ENCODE results near the gene MSANTD3. TPM values are rescaled to one million over a fixed set of nuclear protein-coding genes. Genes with fewer than 3 reads are reported as not detected.
"Not testable (repeated sequence)": the region's sequence is repeated elsewhere in the genome, so short reads cannot be mapped to it uniquely, and the experiment has no call there.

The MSANTD3 gene
- 10 to 100 TPM; 17.9 to 21.6 TPM for total RNA-seq

GRCh38 chr9:100426530-100427365, at the start of gene MSANTD3:
Gene MSANTD3, plus strand, starts transcription at chr9:100427143. Its CDS starts 14,796 bp downstream, at chr9:100441939.
- H3K4me3 Mint-ChIP-seq, result peak within 1 kb of the TSS; percentile 81
- POLR2A ChIA-PET, result interaction anchor here (1.0 kb wide), 1 partner anchor 15 kb away, joined by 3 read pairs; no protein-coding TSS in a partner anchor
- intact Hi-C loops (cut with DNase I, micrococcal nuclease), result loop anchor here (1.0 to 10.0 kb wide), 9 partner anchors 15 to 1629 kb away; partner anchors contain the start of genes TEX10 (in 2 of the 2), ANKS6 (in 1 of the 2), ERP44 (in 1 of the 2) and INVS (in 1 of the 2)
- ATAC-seq, result peak; percentile 74
- H3K36me3 Mint-ChIP-seq (ENCODE audit: low read depth), result peaks cover 2% of the 10 kb centered on the region
- CTCF ChIA-PET, result interaction anchor here (0.6 to 2.6 kb wide), 4 partner anchors 11 to 559 kb away, joined by 3 to 11 read pairs (median 4); no protein-coding TSS in a partner anchor
- no peaks in the 10 kb centered on the region for H3K27me3 Mint-ChIP-seq
- H3K4me1 Mint-ChIP-seq, result peaks cover 30% of the 10 kb centered on the region
- peak within 1 kb of the TSS; percentile 91 for H3K27ac Mint-ChIP-seq
- H3K9me3 Mint-ChIP-seq (ENCODE audit: low read depth), result no peaks in the 10 kb centered on the region
- peak; percentile 71 for DNase-seq

- Mint-ChIP-seq H3K4me3 (no peak overlapping the region), H3K27me3 (no peaks in the 10 kb centered on the region), H3K4me1 (no peaks in the 10 kb centered on the region), H3K27ac (no peak overlapping the region), H3K36me3 (ENCODE audit: low read depth) (no peaks in the 10 kb centered on the region), H3K9me3 (ENCODE audit: low read depth) (peaks cover 5% of the 10 kb centered on the region)
- ChIA-PET CTCF (interaction anchor here (1.0 kb wide), 1 partner anchor 9 kb away, joined by 4 read pairs; no protein-coding TSS in a partner anchor), POLR2A (interaction anchor here (0.6 kb wide), 1 partner anchor 156 kb away, joined by 3 read pairs; no protein-coding TSS in a partner anchor)
- no peak for ATAC-seq
- no peak for DNase-seq
- intact Hi-C loops (cut with DNase I, micrococcal nuclease), result no loop called here
These were observed 47.1 kb upstream of the MSANTD3 start for GRCh38 chr9:100379862-100380261.

GRCh38 chr9:100392989-100393388, 34.0 kb upstream of the MSANTD3 start:
- CTCF ChIA-PET; H3K4me1 Mint-ChIP-seq; H3K27me3 Mint-ChIP-seq; H3K9me3 Mint-ChIP-seq (ENCODE audit: low read depth); DNase-seq; POLR2A ChIA-PET; H3K27ac Mint-ChIP-seq; H3K36me3 Mint-ChIP-seq (ENCODE audit: low read depth); intact Hi-C loops (cut with DNase I, micrococcal nuclease); H3K4me3 Mint-ChIP-seq; ATAC-seq: not testable (repeated sequence)

- Mint-ChIP-seq H3K9me3 (ENCODE audit: low read depth) (no peaks in the 10 kb centered on the region), H3K27ac (no peak overlapping the region), H3K36me3 (ENCODE audit: low read depth) (peaks cover 3% of the 10 kb centered on the region), H3K4me3 (no peak overlapping the region), H3K27me3 (no peaks in the 10 kb centered on the region), H3K4me1 (no peaks in the 10 kb centered on the region)
- CTCF ChIA-PET, result no interaction called here
- intact Hi-C loops (cut with DNase I, micrococcal nuclease), result no loop called here
- DNase-seq (no peak), ATAC-seq (no peak)
- POLR2A ChIA-PET, result no interaction called here
These were observed 32.8 kb upstream of the MSANTD3 start for GRCh38 chr9:100394032-100394695.

- ATAC-seq (no peak), DNase-seq (no peak)
- Mint-ChIP-seq H3K4me1 (no peaks in the 10 kb centered on the region), H3K36me3 (ENCODE audit: low read depth) (peaks cover 3% of the 10 kb centered on the region), H3K9me3 (ENCODE audit: low read depth) (no peaks in the 10 kb centered on the region), H3K27ac (no peak overlapping the region), H3K4me3 (no peak overlapping the region), H3K27me3 (no peaks in the 10 kb centered on the region)
- POLR2A ChIA-PET, result no interaction called here
- intact Hi-C loops (cut with DNase I, micrococcal nuclease), result no loop called here
- CTCF ChIA-PET, result no interaction called here
These were observed 32.1 kb upstream of the MSANTD3 start for GRCh38 chr9:100394816-100395215.

- Mint-ChIP-seq H3K4me3 (no peak overlapping the region), H3K9me3 (ENCODE audit: low read depth) (no peaks in the 10 kb centered on the region), H3K27ac (no peak overlapping the region), H3K4me1 (no peaks in the 10 kb centered on the region), H3K36me3 (ENCODE audit: low read depth) (peaks cover 3% of the 10 kb centered on the region), H3K27me3 (peaks cover 4% of the 10 kb centered on the region)
- DNase-seq (no peak), ATAC-seq (no peak)
- intact Hi-C loops (cut with DNase I, micrococcal nuclease), result no loop called here
- CTCF ChIA-PET, result no interaction called here
- POLR2A ChIA-PET, result no interaction called here
These were observed 30.2 kb upstream of the MSANTD3 start for GRCh38 chr9:100396769-100397168.

- H3K36me3 Mint-ChIP-seq (ENCODE audit: low read depth), result peaks cover 3% of the 10 kb centered on the region
- CTCF ChIA-PET, result interaction anchor here (0.5 to 0.6 kb wide), 2 partner anchors 204 to 303 kb away, joined by 4 to 5 read pairs; no protein-coding TSS in a partner anchor
- H3K27me3 Mint-ChIP-seq, result peaks cover 4% of the 10 kb centered on the region
- no peak overlapping the region for H3K27ac Mint-ChIP-seq
- no peak overlapping the region for H3K4me3 Mint-ChIP-seq
- POLR2A ChIA-PET, result no interaction called here
- DNase-seq (no peak), ATAC-seq (no peak)
- H3K4me1 Mint-ChIP-seq, result no peaks in the 10 kb centered on the region
- intact Hi-C loops (cut with DNase I, micrococcal nuclease), result no loop called here
- H3K9me3 Mint-ChIP-seq (ENCODE audit: low read depth), result no peaks in the 10 kb centered on the region
These were observed 29.2 kb upstream of the MSANTD3 start for GRCh38 chr9:100397529-100398266.

- CTCF ChIA-PET, result no interaction called here
These were observed 25.9 kb upstream of the MSANTD3 start for GRCh38 chr9:100401042-100401441.

GRCh38 chr9:100406962-100407361, 20.0 kb upstream of the MSANTD3 start:
- H3K27me3 Mint-ChIP-seq, result peaks cover 11% of the 10 kb centered on the region
- H3K4me1 Mint-ChIP-seq, result peaks cover 11% of the 10 kb centered on the region
- no peak overlapping the region for H3K27ac Mint-ChIP-seq
- intact Hi-C loops (cut with DNase I, micrococcal nuclease), result no loop called here
- DNase-seq (no peak), ATAC-seq (no peak)
- H3K36me3 Mint-ChIP-seq (ENCODE audit: low read depth), result no peaks in the 10 kb centered on the region
- no peak overlapping the region for H3K4me3 Mint-ChIP-seq
- no peaks in the 10 kb centered on the region for H3K9me3 Mint-ChIP-seq (ENCODE audit: low read depth)
- ChIA-PET CTCF (interaction anchor here (1.2 to 1.8 kb wide), 2 partner anchors 31 to 195 kb away, joined by 3 to 6 read pairs; no protein-coding TSS in a partner anchor), POLR2A (no interaction called here)

More at GRCh38 chr9:100401042-100401441, 25.9 kb upstream of the MSANTD3 start:
- H3K9me3 Mint-ChIP-seq (ENCODE audit: low read depth), result no peaks in the 10 kb centered on the region
- no peaks in the 10 kb centered on the region for H3K36me3 Mint-ChIP-seq (ENCODE audit: low read depth)
- H3K27me3 Mint-ChIP-seq, result peaks cover 9% of the 10 kb centered on the region
- intact Hi-C loops (cut with DNase I, micrococcal nuclease), result no loop called here
- no peaks in the 10 kb centered on the region for H3K4me1 Mint-ChIP-seq
- ATAC-seq (no peak), DNase-seq (no peak)
- POLR2A ChIA-PET, result no interaction called here
- no peak overlapping the region for H3K4me3 Mint-ChIP-seq
- no peak overlapping the region for H3K27ac Mint-ChIP-seq

- H3K27ac Mint-ChIP-seq, result no peak overlapping the region
- no peak overlapping the region for H3K4me3 Mint-ChIP-seq
- no peak for DNase-seq
- no peaks in the 10 kb centered on the region for H3K9me3 Mint-ChIP-seq (ENCODE audit: low read depth)
- ATAC-seq, result no peak
- CTCF ChIA-PET, result no interaction called here
- peaks cover 12% of the 10 kb centered on the region for H3K27me3 Mint-ChIP-seq
- POLR2A ChIA-PET, result no interaction called here
- H3K4me1 Mint-ChIP-seq, result peaks cover 15% of the 10 kb centered on the region
- intact Hi-C loops (cut with DNase I, micrococcal nuclease), result no loop called here
- no peaks in the 10 kb centered on the region for H3K36me3 Mint-ChIP-seq (ENCODE audit: low read depth)
These were observed 18.3 kb upstream of the MSANTD3 start for GRCh38 chr9:100408546-100409175.

- ATAC-seq (no peak), DNase-seq (no peak)
- CTCF ChIA-PET, result no interaction called here
- Mint-ChIP-seq H3K4me3 (no peak overlapping the region), H3K27me3 (peaks cover 12% of the 10 kb centered on the region), H3K9me3 (ENCODE audit: low read depth) (no peaks in the 10 kb centered on the region), H3K4me1 (peaks cover 15% of the 10 kb centered on the region), H3K36me3 (ENCODE audit: low read depth) (no peaks in the 10 kb centered on the region), H3K27ac (no peak overlapping the region)
- POLR2A ChIA-PET, result no interaction called here
- intact Hi-C loops (cut with DNase I, micrococcal nuclease), result no loop called here
These were observed 17.8 kb upstream of the MSANTD3 start for GRCh38 chr9:100409176-100409556.
